OCI-LY3 (cell line): Measurements from ENCODE around the gene TMEM202.

Source experiments
- EZH2phosphoT487 ChIP-seq: fragments of 200-600 bp; shearing (Covaris generic); IDR thresholded peaks from 2 replicates; pipeline ENCODE4 v1.6.1; 2018; ENCODE audit warnings: antibody characterized with exemption, mixed run types, low read depth
- TF ChIP-seq, protein P1 (sequence below): fragments of 200-600, 300-600 bp; sonication (generic); IDR thresholded peaks from 2 replicates; pipeline ENCODE4 v1.5.1; 2014; ENCODE audit warnings: antibody characterized with exemption, low read length, low read depth

DNA sequence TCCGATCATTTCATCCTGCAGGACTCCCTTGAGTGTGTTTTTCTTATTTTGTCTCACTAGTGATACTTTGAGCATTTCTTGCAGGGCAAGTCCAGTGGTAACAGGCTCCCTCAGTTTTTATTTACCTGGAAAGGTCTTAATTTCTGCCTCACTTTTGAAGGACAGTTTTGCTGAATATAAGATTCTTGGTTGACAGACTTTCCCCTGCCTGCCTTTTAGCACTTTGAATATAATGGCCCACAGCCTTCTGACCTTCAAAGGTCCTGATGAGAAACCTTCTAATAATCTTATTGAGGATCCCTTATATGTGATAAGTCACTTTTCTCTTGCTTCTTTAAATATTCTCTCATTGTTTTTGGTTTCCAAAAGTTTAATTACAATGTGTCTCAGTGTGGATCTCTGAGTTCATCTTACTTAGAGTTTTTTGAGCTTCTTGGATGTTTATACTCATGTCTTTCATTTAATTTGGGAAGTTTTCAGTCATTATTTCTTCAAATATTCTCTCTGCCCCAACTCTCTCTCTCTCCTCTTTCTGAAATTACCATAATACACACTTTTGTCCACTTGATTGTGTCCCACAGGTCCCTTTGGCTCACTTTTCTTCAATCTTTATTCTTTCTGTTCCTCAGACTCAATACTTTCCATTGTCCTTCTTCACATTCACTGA is 39.7 kb downstream of the TMEM202 start:
- TF ChIP-seq, protein P1, sequence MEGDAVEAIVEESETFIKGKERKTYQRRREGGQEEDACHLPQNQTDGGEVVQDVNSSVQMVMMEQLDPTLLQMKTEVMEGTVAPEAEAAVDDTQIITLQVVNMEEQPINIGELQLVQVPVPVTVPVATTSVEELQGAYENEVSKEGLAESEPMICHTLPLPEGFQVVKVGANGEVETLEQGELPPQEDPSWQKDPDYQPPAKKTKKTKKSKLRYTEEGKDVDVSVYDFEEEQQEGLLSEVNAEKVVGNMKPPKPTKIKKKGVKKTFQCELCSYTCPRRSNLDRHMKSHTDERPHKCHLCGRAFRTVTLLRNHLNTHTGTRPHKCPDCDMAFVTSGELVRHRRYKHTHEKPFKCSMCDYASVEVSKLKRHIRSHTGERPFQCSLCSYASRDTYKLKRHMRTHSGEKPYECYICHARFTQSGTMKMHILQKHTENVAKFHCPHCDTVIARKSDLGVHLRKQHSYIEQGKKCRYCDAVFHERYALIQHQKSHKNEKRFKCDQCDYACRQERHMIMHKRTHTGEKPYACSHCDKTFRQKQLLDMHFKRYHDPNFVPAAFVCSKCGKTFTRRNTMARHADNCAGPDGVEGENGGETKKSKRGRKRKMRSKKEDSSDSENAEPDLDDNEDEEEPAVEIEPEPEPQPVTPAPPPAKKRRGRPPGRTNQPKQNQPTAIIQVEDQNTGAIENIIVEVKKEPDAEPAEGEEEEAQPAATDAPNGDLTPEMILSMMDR: no peak
- TF ChIP-seq EZH2phosphoT487: no peak
